ENCODE data around the gene ARHGAP10.

The ARHGAP10 gene

DNA sequence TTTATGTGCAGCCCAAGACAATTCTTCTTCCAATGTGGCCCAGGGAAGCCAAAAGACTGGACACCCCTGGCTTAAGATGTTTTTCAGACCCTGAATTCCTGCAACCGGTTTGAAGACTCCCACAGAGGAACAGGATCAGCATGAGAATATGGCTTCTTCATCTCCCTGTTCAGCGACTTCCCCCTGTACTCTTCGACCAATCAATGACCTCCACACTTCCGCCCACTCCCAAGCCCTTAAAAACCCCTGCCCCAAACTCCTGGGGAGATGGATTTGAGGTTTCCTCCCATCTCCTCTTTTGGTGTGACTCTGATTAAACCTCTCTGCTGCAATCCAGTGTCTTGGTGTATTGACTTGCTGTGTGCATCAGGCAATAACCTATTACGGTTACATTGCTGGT, 365.9 kb downstream of the ARHGAP10 start:
- H3K9me3 ChIP-seq (ENCODE audit: control insufficient read depth, insufficient read depth, low read length): no peaks in the 10 kb centered on the region
- H3K9me2 ChIP-seq (replicated peaks; ENCODE audit: control insufficient read depth, low read length): no peaks in the 10 kb centered on the region
- no peak for TF ChIP-seq EZH2phosphoT487 (IDR thresholded peaks at IDR 0.05; ENCODE audit: borderline replicate concordance, low read length)
- TF ChIP-seq, protein P1, sequence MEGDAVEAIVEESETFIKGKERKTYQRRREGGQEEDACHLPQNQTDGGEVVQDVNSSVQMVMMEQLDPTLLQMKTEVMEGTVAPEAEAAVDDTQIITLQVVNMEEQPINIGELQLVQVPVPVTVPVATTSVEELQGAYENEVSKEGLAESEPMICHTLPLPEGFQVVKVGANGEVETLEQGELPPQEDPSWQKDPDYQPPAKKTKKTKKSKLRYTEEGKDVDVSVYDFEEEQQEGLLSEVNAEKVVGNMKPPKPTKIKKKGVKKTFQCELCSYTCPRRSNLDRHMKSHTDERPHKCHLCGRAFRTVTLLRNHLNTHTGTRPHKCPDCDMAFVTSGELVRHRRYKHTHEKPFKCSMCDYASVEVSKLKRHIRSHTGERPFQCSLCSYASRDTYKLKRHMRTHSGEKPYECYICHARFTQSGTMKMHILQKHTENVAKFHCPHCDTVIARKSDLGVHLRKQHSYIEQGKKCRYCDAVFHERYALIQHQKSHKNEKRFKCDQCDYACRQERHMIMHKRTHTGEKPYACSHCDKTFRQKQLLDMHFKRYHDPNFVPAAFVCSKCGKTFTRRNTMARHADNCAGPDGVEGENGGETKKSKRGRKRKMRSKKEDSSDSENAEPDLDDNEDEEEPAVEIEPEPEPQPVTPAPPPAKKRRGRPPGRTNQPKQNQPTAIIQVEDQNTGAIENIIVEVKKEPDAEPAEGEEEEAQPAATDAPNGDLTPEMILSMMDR (IDR thresholded peaks at IDR 0.05; ENCODE audit: low read depth, low read length, poor library complexity, severe bottlenecking): no peak
- no peak overlapping the region for H3K27ac ChIP-seq (ENCODE audit: low read depth, low read length)
- H3K79me2 ChIP-seq (ENCODE audit: control insufficient read depth, low read length): no peaks in the 10 kb centered on the region
- H3K4me1 ChIP-seq (ENCODE audit: control insufficient read depth, low read length): no peaks in the 10 kb centered on the region
- H3K4me2 ChIP-seq (ENCODE audit: low read length): no peak overlapping the region
- no peaks in the 10 kb centered on the region for H3K36me3 ChIP-seq (ENCODE audit: control insufficient read depth, low read length)
- no peaks in the 10 kb centered on the region for H3K27me3 ChIP-seq (ENCODE audit: control insufficient read depth, low read length)
- no peak overlapping the region for H3K4me3 ChIP-seq (ENCODE audit: low read length)
- no peaks in the 10 kb centered on the region for H3F3A ChIP-seq (ENCODE audit: control insufficient read depth, insufficient read depth)
- no peaks in the 10 kb centered on the region for H4K20me1 ChIP-seq (ENCODE audit: control insufficient read depth, insufficient read depth, low read depth, low read length)

DNA sequence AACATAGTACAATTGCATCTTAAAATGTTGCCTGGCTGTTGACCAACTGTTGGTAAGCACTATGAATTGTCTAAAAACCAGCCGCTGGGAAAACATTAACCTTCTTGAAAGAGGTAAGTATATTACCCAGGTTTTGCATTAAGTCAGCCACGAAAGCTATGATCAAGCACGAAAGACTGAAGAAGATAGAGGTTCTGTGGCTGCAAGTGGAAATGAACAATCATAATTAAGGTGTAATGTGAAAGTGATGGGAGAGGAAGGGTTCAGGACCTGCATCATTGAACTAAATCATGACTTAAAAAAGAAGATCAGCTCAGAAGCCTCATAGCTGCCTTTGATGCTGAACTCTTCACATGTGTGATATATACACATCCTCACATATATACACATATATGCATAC, 369.3 kb downstream of the ARHGAP10 start:
- no peak for TF ChIP-seq EZH2phosphoT487 (IDR thresholded peaks at IDR 0.05; ENCODE audit: borderline replicate concordance, low read length)
- TF ChIP-seq, protein P1 (IDR thresholded peaks at IDR 0.05; ENCODE audit: low read depth, low read length, poor library complexity, severe bottlenecking): no peak
- Histone ChIP-seq H3K4me2 (ENCODE audit: low read length) (no peak overlapping the region), H3K9me3 (ENCODE audit: control insufficient read depth, insufficient read depth, low read length) (no peaks in the 10 kb centered on the region), H3K4me1 (ENCODE audit: control insufficient read depth, low read length) (no peaks in the 10 kb centered on the region), H3K9me2 (replicated peaks; ENCODE audit: control insufficient read depth, low read length) (no peaks in the 10 kb centered on the region), H3K36me3 (ENCODE audit: control insufficient read depth, low read length) (no peaks in the 10 kb centered on the region), H3K27me3 (ENCODE audit: control insufficient read depth, low read length) (no peaks in the 10 kb centered on the region), H4K20me1 (ENCODE audit: control insufficient read depth, insufficient read depth, low read depth, low read length) (no peaks in the 10 kb centered on the region), H3F3A (ENCODE audit: control insufficient read depth, insufficient read depth) (no peaks in the 10 kb centered on the region), H3K27ac (ENCODE audit: low read depth, low read length) (no peak overlapping the region), H3K79me2 (ENCODE audit: control insufficient read depth, low read length) (no peaks in the 10 kb centered on the region), H3K4me3 (ENCODE audit: low read length) (no peak overlapping the region)

DNA sequence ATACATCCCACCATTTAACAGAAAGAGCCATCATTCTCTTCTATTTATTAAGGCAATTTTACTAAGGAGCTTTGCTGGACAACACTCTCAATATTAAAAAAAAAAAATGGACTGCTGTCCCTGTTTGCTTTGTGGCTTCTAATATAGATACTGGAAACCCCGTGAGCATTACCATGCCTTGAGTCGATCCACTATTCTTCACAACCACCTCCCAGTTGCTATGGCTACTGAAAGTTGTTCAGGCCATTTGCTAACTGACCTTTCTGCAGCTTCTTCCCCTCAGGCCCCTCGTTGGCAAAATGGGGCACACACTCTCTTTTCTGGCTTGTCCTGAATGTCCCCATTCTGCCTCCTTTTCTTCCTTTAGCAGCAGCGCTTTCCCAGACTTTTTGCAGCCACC, 369.9 kb downstream of the ARHGAP10 start:
- no peak overlapping the region for H3K4me2 ChIP-seq (ENCODE audit: low read length)
- H4K20me1 ChIP-seq (ENCODE audit: control insufficient read depth, insufficient read depth, low read depth, low read length): no peaks in the 10 kb centered on the region
- no peak for TF ChIP-seq EZH2phosphoT487 (IDR thresholded peaks at IDR 0.05; ENCODE audit: borderline replicate concordance, low read length)
- TF ChIP-seq, protein P1 (IDR thresholded peaks at IDR 0.05; ENCODE audit: low read depth, low read length, poor library complexity, severe bottlenecking): no peak
- H3K36me3 ChIP-seq (ENCODE audit: control insufficient read depth, low read length): no peaks in the 10 kb centered on the region
- H3F3A ChIP-seq (ENCODE audit: control insufficient read depth, insufficient read depth): no peaks in the 10 kb centered on the region
- no peak overlapping the region for H3K4me3 ChIP-seq (ENCODE audit: low read length)
- no peaks in the 10 kb centered on the region for H3K27me3 ChIP-seq (ENCODE audit: control insufficient read depth, low read length)
- H3K27ac ChIP-seq (ENCODE audit: low read depth, low read length): no peak overlapping the region
- no peaks in the 10 kb centered on the region for H3K9me2 ChIP-seq (replicated peaks; ENCODE audit: control insufficient read depth, low read length)
- no peaks in the 10 kb centered on the region for H3K79me2 ChIP-seq (ENCODE audit: control insufficient read depth, low read length)
- H3K9me3 ChIP-seq (ENCODE audit: control insufficient read depth, insufficient read depth, low read length): no peaks in the 10 kb centered on the region
- no peaks in the 10 kb centered on the region for H3K4me1 ChIP-seq (ENCODE audit: control insufficient read depth, low read length)
